ENCODE measurements around the gene PFKFB3. TPM values are rescaled to one million over a fixed set of nuclear protein-coding genes. Genes with fewer than 3 reads are reported as not detected.
A peak's percentile ranks its signal among the peaks of the same experiment; 100 is the strongest.

PFKFB3 gene
- total and polyA plus RNA-seq, 9 of the 15 experiments (the other 6 are each of a cell fraction or from before 2014, with no cell fraction given): 0.46 to 21.6 (median 7.8) TPM

DNA sequence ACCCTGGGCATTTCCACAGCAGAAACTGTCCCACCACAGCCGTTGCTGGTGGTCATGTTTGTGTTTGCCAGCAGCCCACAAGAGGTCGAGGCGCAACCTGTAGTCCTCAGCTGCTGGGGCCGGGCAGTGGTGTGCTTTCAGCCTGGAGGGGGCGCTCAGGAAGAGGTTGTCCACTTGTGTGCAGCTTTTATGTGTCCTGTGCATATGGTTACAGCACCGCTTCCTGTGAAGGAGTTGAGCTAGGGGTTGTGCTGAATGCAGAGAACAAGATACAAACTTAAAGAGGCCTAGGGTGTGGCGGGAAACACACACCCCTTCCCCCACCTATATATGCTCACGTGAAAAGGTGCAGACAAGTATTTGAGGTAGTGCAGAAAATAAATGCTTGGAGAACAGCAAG is 29.5 kb upstream of the PFKFB3 start (continued):
- TF ChIP-seq, protein P1, sequence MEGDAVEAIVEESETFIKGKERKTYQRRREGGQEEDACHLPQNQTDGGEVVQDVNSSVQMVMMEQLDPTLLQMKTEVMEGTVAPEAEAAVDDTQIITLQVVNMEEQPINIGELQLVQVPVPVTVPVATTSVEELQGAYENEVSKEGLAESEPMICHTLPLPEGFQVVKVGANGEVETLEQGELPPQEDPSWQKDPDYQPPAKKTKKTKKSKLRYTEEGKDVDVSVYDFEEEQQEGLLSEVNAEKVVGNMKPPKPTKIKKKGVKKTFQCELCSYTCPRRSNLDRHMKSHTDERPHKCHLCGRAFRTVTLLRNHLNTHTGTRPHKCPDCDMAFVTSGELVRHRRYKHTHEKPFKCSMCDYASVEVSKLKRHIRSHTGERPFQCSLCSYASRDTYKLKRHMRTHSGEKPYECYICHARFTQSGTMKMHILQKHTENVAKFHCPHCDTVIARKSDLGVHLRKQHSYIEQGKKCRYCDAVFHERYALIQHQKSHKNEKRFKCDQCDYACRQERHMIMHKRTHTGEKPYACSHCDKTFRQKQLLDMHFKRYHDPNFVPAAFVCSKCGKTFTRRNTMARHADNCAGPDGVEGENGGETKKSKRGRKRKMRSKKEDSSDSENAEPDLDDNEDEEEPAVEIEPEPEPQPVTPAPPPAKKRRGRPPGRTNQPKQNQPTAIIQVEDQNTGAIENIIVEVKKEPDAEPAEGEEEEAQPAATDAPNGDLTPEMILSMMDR (IDR thresholded peaks at IDR 0.05 in 2 of 3, conservative IDR thresholded peaks at IDR 0.05 in 1 of 3; ENCODE audit: insufficient read depth in 2 of 3, low read depth in 1 of 3, low read length in 3 of 3): peak; percentile 58 to 72 (median 65)
- TF ChIP-seq ZNF263 (CRISPR knock-in tag; IDR thresholded peaks at IDR 0.05; ENCODE audit: borderline replicate concordance): no peak
- TF ChIP-seq, protein P2, sequence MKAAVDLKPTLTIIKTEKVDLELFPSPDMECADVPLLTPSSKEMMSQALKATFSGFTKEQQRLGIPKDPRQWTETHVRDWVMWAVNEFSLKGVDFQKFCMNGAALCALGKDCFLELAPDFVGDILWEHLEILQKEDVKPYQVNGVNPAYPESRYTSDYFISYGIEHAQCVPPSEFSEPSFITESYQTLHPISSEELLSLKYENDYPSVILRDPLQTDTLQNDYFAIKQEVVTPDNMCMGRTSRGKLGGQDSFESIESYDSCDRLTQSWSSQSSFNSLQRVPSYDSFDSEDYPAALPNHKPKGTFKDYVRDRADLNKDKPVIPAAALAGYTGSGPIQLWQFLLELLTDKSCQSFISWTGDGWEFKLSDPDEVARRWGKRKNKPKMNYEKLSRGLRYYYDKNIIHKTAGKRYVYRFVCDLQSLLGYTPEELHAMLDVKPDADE (conservative IDR thresholded peaks at IDR 0.05; ENCODE audit: control insufficient read depth, low read depth, low read length): no peak
- TF ChIP-seq MCM7 (IDR thresholded peaks at IDR 0.05): no peak
- TF ChIP-seq, protein P3, sequence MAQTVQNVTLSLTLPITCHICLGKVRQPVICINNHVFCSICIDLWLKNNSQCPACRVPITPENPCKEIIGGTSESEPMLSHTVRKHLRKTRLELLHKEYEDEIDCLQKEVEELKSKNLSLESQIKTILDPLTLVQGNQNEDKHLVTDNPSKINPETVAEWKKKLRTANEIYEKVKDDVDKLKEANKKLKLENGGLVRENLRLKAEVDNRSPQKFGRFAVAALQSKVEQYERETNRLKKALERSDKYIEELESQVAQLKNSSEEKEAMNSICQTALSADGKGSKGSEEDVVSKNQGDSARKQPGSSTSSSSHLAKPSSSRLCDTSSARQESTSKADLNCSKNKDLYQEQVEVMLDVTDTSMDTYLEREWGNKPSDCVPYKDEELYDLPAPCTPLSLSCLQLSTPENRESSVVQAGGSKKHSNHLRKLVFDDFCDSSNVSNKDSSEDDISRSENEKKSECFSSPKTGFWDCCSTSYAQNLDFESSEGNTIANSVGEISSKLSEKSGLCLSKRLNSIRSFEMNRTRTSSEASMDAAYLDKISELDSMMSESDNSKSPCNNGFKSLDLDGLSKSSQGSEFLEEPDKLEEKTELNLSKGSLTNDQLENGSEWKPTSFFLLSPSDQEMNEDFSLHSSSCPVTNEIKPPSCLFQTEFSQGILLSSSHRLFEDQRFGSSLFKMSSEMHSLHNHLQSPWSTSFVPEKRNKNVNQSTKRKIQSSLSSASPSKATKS (CRISPR knock-in tag; IDR thresholded peaks at IDR 0.05): no peak
- TF ChIP-seq BDP1 (IDR thresholded peaks at IDR 0.05; ENCODE audit: insufficient read depth, insufficient read length): no peak
- TF ChIP-seq RAD21 (CRISPR knock-in tag; conservative IDR thresholded peaks at IDR 0.05 in 1 of 2, IDR thresholded peaks at IDR 0.05 in 1 of 2): peak in 1 of 2 experiments; percentile 31; a peak in 1 of 4 replicates
- TF ChIP-seq, protein P4, sequence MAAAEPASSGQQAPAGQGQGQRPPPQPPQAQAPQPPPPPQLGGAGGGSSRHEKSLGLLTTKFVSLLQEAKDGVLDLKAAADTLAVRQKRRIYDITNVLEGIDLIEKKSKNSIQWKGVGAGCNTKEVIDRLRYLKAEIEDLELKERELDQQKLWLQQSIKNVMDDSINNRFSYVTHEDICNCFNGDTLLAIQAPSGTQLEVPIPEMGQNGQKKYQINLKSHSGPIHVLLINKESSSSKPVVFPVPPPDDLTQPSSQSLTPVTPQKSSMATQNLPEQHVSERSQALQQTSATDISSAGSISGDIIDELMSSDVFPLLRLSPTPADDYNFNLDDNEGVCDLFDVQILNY (CRISPR knock-in tag; IDR thresholded peaks at IDR 0.05): no peak
